Measurements from ENCODE around the gene TUT1. TPM values are rescaled to one million over a fixed set of nuclear protein-coding genes. Genes with fewer than 3 reads are reported as not detected.

The TUT1 gene
- total and polyA plus RNA-seq, 2 experiments from 2014 or later = 12.8 to 22.2 TPM

DNA sequence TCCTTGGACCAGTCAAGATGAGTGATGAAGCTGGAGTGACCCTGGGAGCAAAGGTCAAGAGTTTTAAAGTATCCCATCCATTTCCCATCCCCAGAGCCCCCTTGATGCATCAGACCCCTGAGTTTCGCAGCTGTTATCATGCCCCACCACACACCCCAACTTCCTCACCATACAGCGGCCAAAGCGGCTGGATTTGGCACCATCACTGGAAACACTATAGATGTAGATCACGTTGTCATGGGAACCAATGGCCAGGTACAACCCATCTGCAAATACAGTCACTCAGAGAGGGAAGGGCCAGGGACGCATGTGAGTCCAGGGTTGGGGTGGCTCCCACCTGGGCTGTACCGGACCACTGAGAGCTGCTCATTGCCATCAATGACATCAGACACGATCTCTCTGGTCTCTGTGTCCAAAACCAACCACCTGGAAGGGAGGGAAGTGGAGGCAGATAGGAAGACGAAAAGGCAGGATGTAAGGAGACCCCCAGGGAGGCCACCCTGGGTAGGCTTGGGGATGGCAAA, 12.5 kb upstream of the TUT1 start:
- Mint-ChIP-seq H3K27ac (no peak overlapping the region), H3K36me3 (ENCODE audit: low read depth) (peaks cover 28% of the 10 kb centered on the region)
- no peak overlapping the region for H2AFZ ChIP-seq

More for the DNA sequence above, 12.5 kb upstream of the TUT1 start:
- Histone ChIP-seq H3K9me2 (ENCODE audit: insufficient read depth) (no peaks in the 10 kb centered on the region), H3K4me2 (peak overlapping the region; percentile 99; the same call in 1 of the 2 replicates), H3K27me3 (ENCODE audit: insufficient read depth) (peaks cover 43% of the 10 kb centered on the region), H3K79me2 (replicated peaks; ENCODE audit: insufficient read depth) (peaks cover 16% of the 10 kb centered on the region), H3K36me3 (ENCODE audit: insufficient read depth) (no peaks in the 10 kb centered on the region), H3K4me1 (ENCODE audit: insufficient read depth) (peaks cover 17% of the 10 kb centered on the region; the same call in 1 of the 2 replicates), H3F3A (replicated peaks; ENCODE audit: low read depth) (peaks cover 20% of the 10 kb centered on the region), H4K20me1 (replicated peaks; ENCODE audit: insufficient read depth) (peaks cover 10% of the 10 kb centered on the region; the same call in 1 of the 2 replicates), H3K27ac (ENCODE audit: low read depth) (no peak overlapping the region), H3K4me3 (no peak overlapping the region)
- no peak for ATAC-seq
- Mint-ChIP-seq H3K4me1 (peaks cover 63% of the 10 kb centered on the region), H3K9me3 (no peaks in the 10 kb centered on the region; the same call in 2 of the 3 replicates), H3K4me3 (peak overlapping the region; percentile 91; the same call in 1 of the 3 replicates), H3K27me3 (ENCODE audit: insufficient read depth, low read depth, poor library complexity) (peaks cover 29% of the 10 kb centered on the region)
- TF ChIP-seq, protein P1, sequence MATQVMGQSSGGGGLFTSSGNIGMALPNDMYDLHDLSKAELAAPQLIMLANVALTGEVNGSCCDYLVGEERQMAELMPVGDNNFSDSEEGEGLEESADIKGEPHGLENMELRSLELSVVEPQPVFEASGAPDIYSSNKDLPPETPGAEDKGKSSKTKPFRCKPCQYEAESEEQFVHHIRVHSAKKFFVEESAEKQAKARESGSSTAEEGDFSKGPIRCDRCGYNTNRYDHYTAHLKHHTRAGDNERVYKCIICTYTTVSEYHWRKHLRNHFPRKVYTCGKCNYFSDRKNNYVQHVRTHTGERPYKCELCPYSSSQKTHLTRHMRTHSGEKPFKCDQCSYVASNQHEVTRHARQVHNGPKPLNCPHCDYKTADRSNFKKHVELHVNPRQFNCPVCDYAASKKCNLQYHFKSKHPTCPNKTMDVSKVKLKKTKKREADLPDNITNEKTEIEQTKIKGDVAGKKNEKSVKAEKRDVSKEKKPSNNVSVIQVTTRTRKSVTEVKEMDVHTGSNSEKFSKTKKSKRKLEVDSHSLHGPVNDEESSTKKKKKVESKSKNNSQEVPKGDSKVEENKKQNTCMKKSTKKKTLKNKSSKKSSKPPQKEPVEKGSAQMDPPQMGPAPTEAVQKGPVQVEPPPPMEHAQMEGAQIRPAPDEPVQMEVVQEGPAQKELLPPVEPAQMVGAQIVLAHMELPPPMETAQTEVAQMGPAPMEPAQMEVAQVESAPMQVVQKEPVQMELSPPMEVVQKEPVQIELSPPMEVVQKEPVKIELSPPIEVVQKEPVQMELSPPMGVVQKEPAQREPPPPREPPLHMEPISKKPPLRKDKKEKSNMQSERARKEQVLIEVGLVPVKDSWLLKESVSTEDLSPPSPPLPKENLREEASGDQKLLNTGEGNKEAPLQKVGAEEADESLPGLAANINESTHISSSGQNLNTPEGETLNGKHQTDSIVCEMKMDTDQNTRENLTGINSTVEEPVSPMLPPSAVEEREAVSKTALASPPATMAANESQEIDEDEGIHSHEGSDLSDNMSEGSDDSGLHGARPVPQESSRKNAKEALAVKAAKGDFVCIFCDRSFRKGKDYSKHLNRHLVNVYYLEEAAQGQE (IDR thresholded peaks at IDR 0.05; ENCODE audit: unreplicated experiment) = no peak
- TF ChIP-seq ETS1 (IDR thresholded peaks at IDR 0.05) = no peak
- no peak for TF ChIP-seq ZNF331 (CRISPR knock-in tag; IDR thresholded peaks at IDR 0.05; ENCODE audit: low read depth)
- TF ChIP-seq ZNF462 (CRISPR knock-in tag; IDR thresholded peaks at IDR 0.05) = no peak
- TF ChIP-seq NANOG (IDR thresholded peaks at IDR 0.05; ENCODE audit: borderline replicate concordance) = no peak
- no peak for TF ChIP-seq EZH2 (IDR thresholded peaks at IDR 0.05; ENCODE audit: low read depth, unreplicated experiment)
- TF ChIP-seq, protein P2, sequence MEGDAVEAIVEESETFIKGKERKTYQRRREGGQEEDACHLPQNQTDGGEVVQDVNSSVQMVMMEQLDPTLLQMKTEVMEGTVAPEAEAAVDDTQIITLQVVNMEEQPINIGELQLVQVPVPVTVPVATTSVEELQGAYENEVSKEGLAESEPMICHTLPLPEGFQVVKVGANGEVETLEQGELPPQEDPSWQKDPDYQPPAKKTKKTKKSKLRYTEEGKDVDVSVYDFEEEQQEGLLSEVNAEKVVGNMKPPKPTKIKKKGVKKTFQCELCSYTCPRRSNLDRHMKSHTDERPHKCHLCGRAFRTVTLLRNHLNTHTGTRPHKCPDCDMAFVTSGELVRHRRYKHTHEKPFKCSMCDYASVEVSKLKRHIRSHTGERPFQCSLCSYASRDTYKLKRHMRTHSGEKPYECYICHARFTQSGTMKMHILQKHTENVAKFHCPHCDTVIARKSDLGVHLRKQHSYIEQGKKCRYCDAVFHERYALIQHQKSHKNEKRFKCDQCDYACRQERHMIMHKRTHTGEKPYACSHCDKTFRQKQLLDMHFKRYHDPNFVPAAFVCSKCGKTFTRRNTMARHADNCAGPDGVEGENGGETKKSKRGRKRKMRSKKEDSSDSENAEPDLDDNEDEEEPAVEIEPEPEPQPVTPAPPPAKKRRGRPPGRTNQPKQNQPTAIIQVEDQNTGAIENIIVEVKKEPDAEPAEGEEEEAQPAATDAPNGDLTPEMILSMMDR (conservative IDR thresholded peaks at IDR 0.05; ENCODE audit: low read depth in 2 of 2) = no peak
- TF ChIP-seq POLR2AphosphoS5 (IDR thresholded peaks at IDR 0.05; ENCODE audit: low read depth) = no peak
- no peak for TF ChIP-seq EZH2phosphoT487 (IDR thresholded peaks at IDR 0.05; ENCODE audit: unreplicated experiment)
- no peak for TF ChIP-seq JUNB (IDR thresholded peaks at IDR 0.05; ENCODE audit: unreplicated experiment)
- TF ChIP-seq CREB1 (CRISPR knock-in tag; IDR thresholded peaks at IDR 0.05; ENCODE audit: low read depth) = no peak
- no peak for TF ChIP-seq STAT1 (IDR thresholded peaks at IDR 0.05; ENCODE audit: unreplicated experiment)
- TF ChIP-seq ZNF114 (CRISPR knock-in tag; IDR thresholded peaks at IDR 0.05) = no peak
- DNase-seq (ENCODE audit: low spot score) = no peak

All from GM23338 (cell line).